Measurements from ENCODE around the gene ARHGEF10L.
A peak's percentile ranks its signal among the peaks of the same experiment; 100 is the strongest.

Gene ARHGEF10L

GRCh38 chr1:17711941-17712340, 172.4 kb downstream of the ARHGEF10L start:
- no peak overlapping the region for H3K4me3 ChIP-seq (replicated peaks in 1 of 2; ENCODE audit: low read depth in 2 of 2, low read length in 2 of 2)
- TF ChIP-seq, protein P1, sequence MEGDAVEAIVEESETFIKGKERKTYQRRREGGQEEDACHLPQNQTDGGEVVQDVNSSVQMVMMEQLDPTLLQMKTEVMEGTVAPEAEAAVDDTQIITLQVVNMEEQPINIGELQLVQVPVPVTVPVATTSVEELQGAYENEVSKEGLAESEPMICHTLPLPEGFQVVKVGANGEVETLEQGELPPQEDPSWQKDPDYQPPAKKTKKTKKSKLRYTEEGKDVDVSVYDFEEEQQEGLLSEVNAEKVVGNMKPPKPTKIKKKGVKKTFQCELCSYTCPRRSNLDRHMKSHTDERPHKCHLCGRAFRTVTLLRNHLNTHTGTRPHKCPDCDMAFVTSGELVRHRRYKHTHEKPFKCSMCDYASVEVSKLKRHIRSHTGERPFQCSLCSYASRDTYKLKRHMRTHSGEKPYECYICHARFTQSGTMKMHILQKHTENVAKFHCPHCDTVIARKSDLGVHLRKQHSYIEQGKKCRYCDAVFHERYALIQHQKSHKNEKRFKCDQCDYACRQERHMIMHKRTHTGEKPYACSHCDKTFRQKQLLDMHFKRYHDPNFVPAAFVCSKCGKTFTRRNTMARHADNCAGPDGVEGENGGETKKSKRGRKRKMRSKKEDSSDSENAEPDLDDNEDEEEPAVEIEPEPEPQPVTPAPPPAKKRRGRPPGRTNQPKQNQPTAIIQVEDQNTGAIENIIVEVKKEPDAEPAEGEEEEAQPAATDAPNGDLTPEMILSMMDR (IDR thresholded peaks at IDR 0.05; ENCODE audit: low read depth, low read length): no peak
- DNase-seq (ENCODE audit: low read depth in 2 of 2): no peak

GRCh38 chr1:17713993-17714392, 174.5 kb downstream of the ARHGEF10L start:
- DNase-seq (ENCODE audit: low read depth in 2 of 2): no peak
- TF ChIP-seq, protein P1 (IDR thresholded peaks at IDR 0.05; ENCODE audit: low read depth, low read length): no peak
- H3K4me3 ChIP-seq (replicated peaks in 1 of 2; ENCODE audit: low read depth in 2 of 2, low read length in 2 of 2): no peak overlapping the region

DNA sequence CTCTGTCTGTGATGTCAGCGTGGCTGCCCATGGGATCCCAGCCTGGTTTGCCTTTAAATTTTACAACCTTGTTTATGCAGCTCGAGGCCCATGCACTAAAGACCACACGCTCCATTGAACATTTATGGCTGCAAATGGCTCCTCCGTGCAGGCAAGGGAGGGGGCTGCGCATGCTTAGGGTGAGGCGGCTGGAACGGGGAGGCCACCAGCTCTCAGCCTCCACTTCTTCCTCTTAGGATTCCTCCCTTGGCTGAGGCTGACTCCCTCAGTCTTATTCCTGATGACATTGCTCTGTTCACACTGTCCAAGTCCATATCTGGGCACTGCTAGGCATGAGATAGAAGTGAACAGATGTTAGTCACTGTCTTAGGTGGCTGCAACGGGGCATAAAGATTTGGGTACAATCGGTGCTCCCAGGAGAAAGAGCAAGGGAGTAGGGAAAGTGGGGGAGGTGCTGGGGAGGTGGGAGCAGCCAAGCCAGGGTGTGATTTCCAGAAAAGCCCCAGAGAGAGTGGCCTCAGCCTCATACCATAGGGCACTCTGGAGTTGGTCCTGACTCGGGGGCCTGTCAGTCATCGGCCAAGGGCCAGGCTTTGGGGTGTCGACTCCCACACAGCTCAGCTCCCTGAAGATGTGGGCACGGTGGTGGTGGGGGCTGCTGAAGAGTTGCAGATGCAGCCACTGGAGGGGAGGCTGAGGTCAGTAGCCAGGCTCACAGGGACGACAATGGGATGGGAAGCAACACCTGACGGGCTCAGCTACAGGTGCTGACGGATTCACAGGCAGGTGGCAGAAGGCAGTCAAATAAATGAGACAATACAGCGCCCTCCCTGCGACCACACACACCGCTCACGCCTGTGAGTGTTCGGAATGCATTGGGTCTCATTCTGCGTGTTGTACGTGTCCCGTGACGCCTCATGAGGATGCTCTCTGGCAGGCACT, 178.4 kb downstream of the ARHGEF10L start:
- H3K4me3 ChIP-seq (replicated peaks in 1 of 2; ENCODE audit: low read depth in 2 of 2, low read length in 2 of 2): no peak overlapping the region
- DNase-seq (ENCODE audit: low read depth in 2 of 2): no peak
- TF ChIP-seq, protein P1 (IDR thresholded peaks at IDR 0.05; ENCODE audit: low read depth, low read length): no peak

- TF ChIP-seq, protein P1 (IDR thresholded peaks at IDR 0.05; ENCODE audit: low read depth, low read length): no peak
- DNase-seq (ENCODE audit: low read depth in 2 of 2): peak; percentile 11 to 42
- no peak overlapping the region for H3K4me3 ChIP-seq (replicated peaks in 1 of 2; ENCODE audit: low read depth in 2 of 2, low read length in 2 of 2)
Measured at GRCh38 chr1:17719874-17720273, 180.4 kb downstream of the ARHGEF10L start.

DNA sequence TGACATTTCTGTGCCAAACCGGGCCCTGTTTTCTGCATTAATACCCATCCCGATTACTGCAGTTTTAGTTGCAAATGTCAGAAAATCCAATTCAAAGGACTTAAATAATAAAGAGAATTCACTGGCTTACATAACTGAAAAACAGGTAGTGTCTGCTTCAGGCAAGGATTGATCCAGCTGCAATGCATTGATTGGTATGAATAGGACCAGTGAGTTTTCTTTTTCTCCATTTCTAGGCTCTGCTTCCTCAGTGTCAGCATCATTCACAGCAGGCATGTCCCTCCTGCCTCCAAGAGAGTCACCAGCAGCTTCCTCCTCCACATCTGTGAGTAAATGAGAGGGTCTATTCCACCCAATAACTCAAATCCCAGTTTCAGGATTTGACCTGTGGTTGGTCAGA, 181.9 kb downstream of the ARHGEF10L start:
- DNase-seq (ENCODE audit: low read depth in 2 of 2): no peak
- TF ChIP-seq, protein P1 (IDR thresholded peaks at IDR 0.05; ENCODE audit: low read depth, low read length): no peak
- no peak overlapping the region for H3K4me3 ChIP-seq (replicated peaks in 1 of 2; ENCODE audit: low read depth in 2 of 2, low read length in 2 of 2)

GRCh38 chr1:17723684-17724083, 184.2 kb downstream of the ARHGEF10L start:
- TF ChIP-seq, protein P1 (IDR thresholded peaks at IDR 0.05; ENCODE audit: low read depth, low read length): peak; percentile 28
- no peak overlapping the region for H3K4me3 ChIP-seq (replicated peaks in 1 of 2; ENCODE audit: low read depth in 2 of 2, low read length in 2 of 2)
- DNase-seq (ENCODE audit: low read depth in 2 of 2): no peak

Data from cardiac fibroblast (primary cell).